K562 (cell line): ENCODE data around the gene FAM24A. TPM values are rescaled to one million over a fixed set of nuclear protein-coding genes. Genes with fewer than 3 reads are reported as not detected.

Source experiments
- ARID1B ChIP-seq: fragments of 450-650 bp; IDR thresholded peaks from 2 replicates; pipeline ENCODE4 v1.6.1; 2016; ENCODE audit warnings: antibody characterized with exemption, mild to moderate bottlenecking, inconsistent platforms
- DACH1 ChIP-seq: fragments of 450-650 bp; IDR thresholded peaks from 2 replicates; pipeline ENCODE4 v1.6.1; 2018; ENCODE audit not compliant: partially characterized antibody
- DDX20 ChIP-seq: fragments of 450-650 bp; IDR thresholded peaks from 2 replicates; pipeline ENCODE4 v1.6.1; 2016; ENCODE audit warnings: missing genetic modification characterization, low read depth, mild to moderate bottlenecking, missing compliant biosample characterization, moderate library complexity
- EP300 ChIP-seq: IDR thresholded peaks from 2 replicates; pipeline ENCODE4 v1.6.1; 2012; ENCODE audit warnings: low read length, improper control_type of control experiment
- FOXP1 ChIP-seq: sonication (generic); formaldehyde crosslinking; IDR thresholded peaks from 2 replicates; pipeline ENCODE4 v1.8.0; 2022; ENCODE audit warnings: mild to moderate bottlenecking, missing genetic modification reagents
- GABPA ChIP-seq: fragments of 200-800 bp; sonication (Bioruptor generic); conservative IDR thresholded peaks from 2 replicates; pipeline ENCODE4 v1.6.1; 2016; ENCODE audit warnings: low read depth, missing genetic modification characterization, missing compliant biosample characterization
- HDGF ChIP-seq: fragments of 450-650 bp; IDR thresholded peaks from 2 replicates; pipeline ENCODE4 v1.6.1; 2016
- HNRNPL ChIP-seq: fragments of 200-400 bp; formaldehyde crosslinking; IDR thresholded peaks from 2 replicates; pipeline ENCODE4 v1.6.1; 2017; ENCODE audit warnings: low read depth, mild to moderate bottlenecking, low read length
- IFI16 ChIP-seq: fragments of 250-450 bp; sonication (Bioruptor Pico); IDR thresholded peaks from 2 replicates; pipeline ENCODE4 v2.1.2; 2022; ENCODE audit warnings: mild to moderate bottlenecking, inconsistent platforms
- NR2C2 ChIP-seq, 2 experiments: fragments of 200-800 bp in 1 of 2; sonication (Bioruptor generic) in 1 of 2; sonication (generic) in 1 of 2; formaldehyde crosslinking in 1 of 2; IDR thresholded peaks; 2 replicates each; pipeline versions ENCODE4 v1.6.1 to v1.8.0; 2016 to 2022; ENCODE audit warnings: mild to moderate bottlenecking in 1 of 2, missing compliant biosample characterization in 1 of 2, missing genetic modification characterization in 1 of 2, missing genetic modification reagents in 1 of 2
- POLR2AphosphoS5 ChIP-seq: IDR thresholded peaks from 2 replicates; pipeline ENCODE4 v1.6.1; 2011; ENCODE audit warnings: mild to moderate bottlenecking, low read depth, low read length, moderate library complexity; ENCODE audit not compliant: control insufficient read depth, insufficient read depth
- SNAPC5 ChIP-seq: fragments of 250-450 bp; sonication (Bioruptor Pico); IDR thresholded peaks from 2 replicates; pipeline ENCODE4 v1.8.0; 2021; ENCODE audit warnings: moderate library complexity, mild to moderate bottlenecking, inconsistent platforms
- SRSF7 ChIP-seq: fragments of 200-400 bp; formaldehyde crosslinking; optimal IDR thresholded peaks from 2 replicates; pipeline ENCODE3; 2017; ENCODE audit warnings: mild to moderate bottlenecking, low read depth, low read length
- ZNF384 ChIP-seq: IDR thresholded peaks from 2 replicates; pipeline ENCODE4 v1.6.1; 2012; ENCODE audit warnings: low read depth, low read length, improper control_type of control experiment
- ZNF57 ChIP-seq: fragments of 450-650 bp; formaldehyde crosslinking; IDR thresholded peaks from 2 replicates; pipeline ENCODE4 v1.4.0; 2020; ENCODE audit warnings: mild to moderate bottlenecking, moderate library complexity
- ZNF780A ChIP-seq: fragments of 250-450 bp; sonication (Bioruptor Pico); IDR thresholded peaks from 2 replicates; pipeline ENCODE4 v1.5.0; 2021; ENCODE audit warnings: mild to moderate bottlenecking
- polyA plus RNA-seq, 8 experiments: library from polyadenylated mRNA; depleted of rRNA in 4 of 8; stranded (reverse) in 5 of 8; unstranded in 3 of 8; fragments of >200 nt; fragmentation: Nextera tagmentation in 2 of 8; fragmentation: Illumina TruSeq in 1 of 8; extraction: Ambion mirVana in 2 of 8; extraction: Trizol in 1 of 8; gene quantifications; 2 replicates each; pipeline versions ENCODE4 v1.2.1 to v1.2.3, GENCODE V29; 2011 to 2014; ENCODE audit warnings: inconsistent platforms in 1 of 8, missing spikeins in 1 of 8
- total RNA-seq, 7 experiments: library from RNA; depleted of rRNA in 6 of 7; stranded (reverse); fragments of >200 nt in 6 of 7; fragmentation: Illumina TruSeq in 2 of 7; extraction: Trizol in 2 of 7; gene quantifications; 2 replicates each; pipeline versions ENCODE4 v1.2.1 to v1.2.3, GENCODE V29; 2011 to 2021; ENCODE audit warnings: low replicate concordance in 1 of 7
- TF ChIP-seq, protein P1 (sequence below): fragments of 250-450 bp; sonication (Bioruptor Pico); IDR thresholded peaks from 2 replicates; pipeline ENCODE4 v1.4.0; 2020; ENCODE audit warnings: mild to moderate bottlenecking, moderate library complexity
- TF ChIP-seq, protein P2 (sequence below): fragments of 250-450 bp; sonication (Bioruptor Pico); IDR thresholded peaks from 2 replicates; pipeline ENCODE4 v1.8.0; 2021; ENCODE audit warnings: mild to moderate bottlenecking, moderate library complexity
- TF ChIP-seq, protein P3 (sequence below), 2 experiments: IDR thresholded peaks in 1 of 2; conservative IDR thresholded peaks in 1 of 2; 2 replicates each; pipeline ENCODE4 v1.6.1; 2016; ENCODE audit warnings: low read depth in 2 of 2, mild to moderate bottlenecking in 1 of 2, missing compliant biosample characterization in 1 of 2, missing genetic modification characterization in 1 of 2, moderate library complexity in 1 of 2
- TF ChIP-seq, protein P4 (sequence below): fragments of 200-800 bp; sonication (Bioruptor generic); IDR thresholded peaks from 2 replicates; pipeline ENCODE4 v1.6.1; 2017; ENCODE audit warnings: missing genetic modification characterization, missing compliant biosample characterization

FAM24A gene
- total and polyA plus RNA-seq, 9 of the 15 experiments (the other 6 are each of a cell fraction or from before 2014, with no cell fraction given): not detected

DNA sequence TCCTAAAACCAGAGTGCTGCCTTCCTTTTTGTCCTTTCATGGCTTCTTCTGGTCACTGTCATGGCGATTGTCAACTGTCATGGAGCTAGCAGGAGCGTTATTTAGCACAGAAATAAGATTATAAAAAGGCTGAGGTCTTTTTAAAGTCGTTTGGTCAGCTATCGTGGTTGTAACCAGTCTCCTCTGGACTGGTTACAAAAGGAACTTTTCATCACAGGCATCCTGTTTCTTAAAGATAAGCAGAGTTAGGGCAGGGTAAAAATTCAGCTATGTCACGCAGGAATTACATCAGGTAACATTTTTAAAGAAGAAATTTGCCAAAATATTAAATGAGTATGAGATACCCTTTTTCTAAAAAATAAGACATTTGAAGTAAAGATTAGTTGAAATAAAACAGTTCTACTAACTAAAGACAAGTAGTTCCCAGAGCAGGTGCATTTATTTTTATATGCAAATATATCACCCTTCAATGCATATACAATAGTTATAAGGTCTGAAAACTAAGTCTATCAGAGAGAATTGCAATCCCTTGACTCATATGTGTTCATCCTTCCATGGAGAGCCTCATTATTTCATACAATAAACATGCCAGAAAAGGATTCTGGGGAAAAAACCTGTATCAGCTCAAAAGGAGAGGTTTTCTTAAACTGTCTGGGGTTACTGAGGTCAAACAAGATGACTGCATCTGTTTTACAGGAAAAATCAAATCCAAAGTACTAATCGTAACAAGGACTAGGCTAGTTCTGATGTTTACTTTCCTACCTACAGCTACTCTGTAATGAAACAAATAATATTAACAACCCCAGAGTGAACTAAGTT lies 20.9 kb downstream of the FAM24A start (continued):
- TF ChIP-seq, protein P1, sequence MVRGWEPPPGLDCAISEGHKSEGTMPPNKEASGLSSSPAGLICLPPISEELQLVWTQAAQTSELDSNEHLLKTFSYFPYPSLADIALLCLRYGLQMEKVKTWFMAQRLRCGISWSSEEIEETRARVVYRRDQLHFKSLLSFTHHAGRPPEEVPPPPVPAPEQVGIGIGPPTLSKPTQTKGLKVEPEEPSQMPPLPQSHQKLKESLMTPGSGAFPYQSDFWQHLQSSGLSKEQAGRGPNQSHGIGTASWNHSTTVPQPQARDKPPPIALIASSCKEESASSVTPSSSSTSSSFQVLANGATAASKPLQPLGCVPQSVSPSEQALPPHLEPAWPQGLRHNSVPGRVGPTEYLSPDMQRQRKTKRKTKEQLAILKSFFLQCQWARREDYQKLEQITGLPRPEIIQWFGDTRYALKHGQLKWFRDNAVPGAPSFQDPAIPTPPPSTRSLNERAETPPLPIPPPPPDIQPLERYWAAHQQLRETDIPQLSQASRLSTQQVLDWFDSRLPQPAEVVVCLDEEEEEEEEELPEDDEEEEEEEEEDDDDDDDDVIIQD (CRISPR knock-in tag): no peak
- no peak for TF ChIP-seq DDX20 (tag)
- TF ChIP-seq, protein P2, sequence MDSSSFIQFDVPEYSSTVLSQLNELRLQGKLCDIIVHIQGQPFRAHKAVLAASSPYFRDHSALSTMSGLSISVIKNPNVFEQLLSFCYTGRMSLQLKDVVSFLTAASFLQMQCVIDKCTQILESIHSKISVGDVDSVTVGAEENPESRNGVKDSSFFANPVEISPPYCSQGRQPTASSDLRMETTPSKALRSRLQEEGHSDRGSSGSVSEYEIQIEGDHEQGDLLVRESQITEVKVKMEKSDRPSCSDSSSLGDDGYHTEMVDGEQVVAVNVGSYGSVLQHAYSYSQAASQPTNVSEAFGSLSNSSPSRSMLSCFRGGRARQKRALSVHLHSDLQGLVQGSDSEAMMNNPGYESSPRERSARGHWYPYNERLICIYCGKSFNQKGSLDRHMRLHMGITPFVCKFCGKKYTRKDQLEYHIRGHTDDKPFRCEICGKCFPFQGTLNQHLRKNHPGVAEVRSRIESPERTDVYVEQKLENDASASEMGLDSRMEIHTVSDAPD: no peak
- no peak for TF ChIP-seq DACH1
- no peak for TF ChIP-seq SNAPC5 (CRISPR knock-in tag)
- TF ChIP-seq POLR2AphosphoS5: peak; percentile 60
- TF ChIP-seq IFI16: no peak
- TF ChIP-seq, protein P3, sequence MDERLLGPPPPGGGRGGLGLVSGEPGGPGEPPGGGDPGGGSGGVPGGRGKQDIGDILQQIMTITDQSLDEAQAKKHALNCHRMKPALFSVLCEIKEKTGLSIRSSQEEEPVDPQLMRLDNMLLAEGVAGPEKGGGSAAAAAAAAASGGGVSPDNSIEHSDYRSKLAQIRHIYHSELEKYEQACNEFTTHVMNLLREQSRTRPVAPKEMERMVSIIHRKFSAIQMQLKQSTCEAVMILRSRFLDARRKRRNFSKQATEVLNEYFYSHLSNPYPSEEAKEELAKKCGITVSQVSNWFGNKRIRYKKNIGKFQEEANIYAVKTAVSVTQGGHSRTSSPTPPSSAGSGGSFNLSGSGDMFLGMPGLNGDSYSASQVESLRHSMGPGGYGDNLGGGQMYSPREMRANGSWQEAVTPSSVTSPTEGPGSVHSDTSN (CRISPR knock-in tag; IDR thresholded peaks at IDR 0.05; ENCODE audit: low read depth): no peak
- TF ChIP-seq, protein P3 (tag; conservative IDR thresholded peaks at IDR 0.05; ENCODE audit: low read depth): peak; percentile 55
- no peak for TF ChIP-seq FOXP1
- TF ChIP-seq ZNF780A (CRISPR knock-in tag): no peak
- no peak for TF ChIP-seq ZNF57
- TF ChIP-seq HDGF: no peak
- no peak for TF ChIP-seq ZNF384
- no peak for TF ChIP-seq NR2C2 (CRISPR knock-in tag; IDR thresholded peaks at IDR 0.05)
- TF ChIP-seq NR2C2 (tag; IDR thresholded peaks at IDR 0.05): peak; percentile 33; the same call in 1 of the 2 replicates
- TF ChIP-seq ARID1B: peak; percentile 92
- no peak for TF ChIP-seq SRSF7
- peak; percentile 87 for TF ChIP-seq EP300
- TF ChIP-seq, protein P4, sequence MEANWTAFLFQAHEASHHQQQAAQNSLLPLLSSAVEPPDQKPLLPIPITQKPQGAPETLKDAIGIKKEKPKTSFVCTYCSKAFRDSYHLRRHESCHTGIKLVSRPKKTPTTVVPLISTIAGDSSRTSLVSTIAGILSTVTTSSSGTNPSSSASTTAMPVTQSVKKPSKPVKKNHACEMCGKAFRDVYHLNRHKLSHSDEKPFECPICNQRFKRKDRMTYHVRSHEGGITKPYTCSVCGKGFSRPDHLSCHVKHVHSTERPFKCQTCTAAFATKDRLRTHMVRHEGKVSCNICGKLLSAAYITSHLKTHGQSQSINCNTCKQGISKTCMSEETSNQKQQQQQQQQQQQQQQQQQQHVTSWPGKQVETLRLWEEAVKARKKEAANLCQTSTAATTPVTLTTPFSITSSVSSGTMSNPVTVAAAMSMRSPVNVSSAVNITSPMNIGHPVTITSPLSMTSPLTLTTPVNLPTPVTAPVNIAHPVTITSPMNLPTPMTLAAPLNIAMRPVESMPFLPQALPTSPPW (CRISPR knock-in tag): peak; percentile 12; the same call in 1 of the 2 replicates
- no peak for TF ChIP-seq HNRNPL
- 0 out of 2 replicates have a peak, but pooled peaks have one; percentile 36 for TF ChIP-seq GABPA (tag)
